Hepatocyte (in vitro differentiated cells): Measurements from ENCODE around the gene DDX4. TPM values are rescaled to one million over a fixed set of nuclear protein-coding genes. Genes with fewer than 3 reads are reported as not detected.
A peak's percentile ranks its signal among the peaks of the same experiment; 100 is the strongest.

Experiments
- DNase-seq: peaks from one replicate; pipeline ENCODE4 v3.0.0-alpha.2; 2016; ENCODE audit warnings: low spot score
- H2AFZ ChIP-seq: fragments of 200-600 bp; sonication (generic); 2 replicates; pipeline ENCODE4 v1.6.0; 2016; ENCODE audit warnings: antibody characterized with exemption, mild to moderate bottlenecking
- H3K27ac ChIP-seq: fragments of 200-600 bp; sonication (generic); 2 replicates; pipeline ENCODE4 v1.5.1; 2016; ENCODE audit warnings: mild to moderate bottlenecking
- H3K27me3 ChIP-seq: fragments of 200-600 bp; sonication (generic); 2 replicates; pipeline ENCODE4 v1.6.1; 2016
- H3K36me3 ChIP-seq: fragments of 200-600 bp; sonication (generic); replicated peaks from 2 replicates; pipeline ENCODE4 v1.5.1; 2016; ENCODE audit warnings: low read depth; ENCODE audit not compliant: insufficient read depth
- H3K4me1 ChIP-seq: fragments of 200-600 bp; sonication (generic); 2 replicates; pipeline ENCODE4 v1.5.1; 2016; ENCODE audit warnings: mild to moderate bottlenecking, moderate library complexity; ENCODE audit not compliant: insufficient read depth
- H3K4me2 ChIP-seq: fragments of 200-600 bp; sonication (generic); 2 replicates; pipeline ENCODE4 v1.6.0; 2016
- H3K4me3 ChIP-seq: fragments of 200-600 bp; sonication (generic); 2 replicates; pipeline ENCODE4 v1.5.1; 2016; ENCODE audit warnings: mild to moderate bottlenecking
- H3K79me2 ChIP-seq: fragments of 200-600 bp; sonication (generic); 2 replicates; pipeline ENCODE4 v1.6.0; 2017; ENCODE audit warnings: mild to moderate bottlenecking
- H3K9me2 ChIP-seq: fragments of 200-600 bp; sonication (generic); replicated peaks from 2 replicates; pipeline ENCODE4 v1.6.0; 2017; ENCODE audit warnings: mild to moderate bottlenecking; ENCODE audit not compliant: insufficient read depth
- H3K9me3 ChIP-seq: fragments of 200-600 bp; sonication (generic); 2 replicates; pipeline ENCODE4 v1.5.1; 2016; ENCODE audit warnings: low read depth, mild to moderate bottlenecking
- H4K20me1 ChIP-seq: fragments of 200-600 bp; sonication (generic); 2 replicates; pipeline ENCODE4 v1.6.0; 2016; ENCODE audit warnings: mild to moderate bottlenecking; ENCODE audit not compliant: insufficient read depth, poor library complexity, severe bottlenecking
- CTCF ChIP-seq: fragments of 200-600 bp; sonication (generic); IDR thresholded peaks from 2 replicates; pipeline ENCODE4 v1.5.1; 2016; ENCODE audit warnings: antibody characterized with exemption, mild to moderate bottlenecking; ENCODE audit not compliant: poor library complexity
- EZH2 ChIP-seq: fragments of 200-600 bp; sonication (generic); IDR thresholded peaks from 2 replicates; pipeline ENCODE4 v1.6.1; 2016; ENCODE audit warnings: antibody characterized with exemption, mild to moderate bottlenecking, borderline replicate concordance
- EZH2phosphoT487 ChIP-seq: fragments of 200-600 bp; sonication (generic); IDR thresholded peaks from one replicate; pipeline ENCODE4 v1.6.1; 2018; ENCODE audit warnings: antibody characterized with exemption, mild to moderate bottlenecking, low read depth, moderate library complexity; ENCODE audit not compliant: unreplicated experiment, severe bottlenecking
- WGBS: methylation state at CpG from one replicate; pipeline ENCODE4 v1.1.6; 2016; ENCODE audit warnings: low lambda C conversion rate; ENCODE audit errors: missing lambda C conversion rate; 5-methylcytosine and 5-hydroxymethylcytosine counted together
- polyA plus RNA-seq: library from polyadenylated mRNA; unstranded; fragments of >200 nt; fragmentation: Nextera tagmentation; extraction: Ambion mirVana; gene quantifications from 2 replicates; pipeline ENCODE4 v1.2.1, GENCODE V29; 2016
- total RNA-seq: library from RNA; depleted of rRNA; stranded (reverse); fragments of >200 nt; gene quantifications from 2 replicates; pipeline ENCODE4 v1.2.3, GENCODE V29; 2014

The DDX4 gene
- total and polyA plus RNA-seq, 2 experiments from 2014 or later = 0.17 TPM; not detected in 1

GRCh38 chr5:55858104-55858503, 120.2 kb downstream of the DDX4 start:
- no peaks in the 10 kb centered on the region for H3K79me2 ChIP-seq
- no peaks in the 10 kb centered on the region for H3K9me3 ChIP-seq
- no peaks in the 10 kb centered on the region for H3K9me2 ChIP-seq
- H3K27me3 ChIP-seq = no peaks in the 10 kb centered on the region
- H4K20me1 ChIP-seq = no peaks in the 10 kb centered on the region
- no peak overlapping the region for H3K27ac ChIP-seq
- DNase-seq = no peak
- 79% methylated on average over 2 of the region's 2 CpGs for WGBS
- H3K4me3 ChIP-seq = no peak overlapping the region
- no peak overlapping the region for H2AFZ ChIP-seq
- no peaks in the 10 kb centered on the region for H3K4me1 ChIP-seq
- no peaks in the 10 kb centered on the region for H3K36me3 ChIP-seq
- H3K4me2 ChIP-seq = no peak overlapping the region
- TF ChIP-seq EZH2phosphoT487 = no peak
- TF ChIP-seq CTCF = no peak
- no peak for TF ChIP-seq EZH2

- 82% methylated on average over 2 of the region's 3 CpGs for WGBS
- TF ChIP-seq EZH2 = no peak
- H3K4me1 ChIP-seq = no peaks in the 10 kb centered on the region
- H2AFZ ChIP-seq = no peak overlapping the region
- H3K27me3 ChIP-seq = no peaks in the 10 kb centered on the region
- no peaks in the 10 kb centered on the region for H3K79me2 ChIP-seq
- no peaks in the 10 kb centered on the region for H3K36me3 ChIP-seq
- no peaks in the 10 kb centered on the region for H3K9me2 ChIP-seq
- no peak for DNase-seq
- H3K4me2 ChIP-seq = no peak overlapping the region
- no peak overlapping the region for H3K27ac ChIP-seq
- H3K9me3 ChIP-seq = no peaks in the 10 kb centered on the region
- H3K4me3 ChIP-seq = no peak overlapping the region
- no peaks in the 10 kb centered on the region for H4K20me1 ChIP-seq
These were observed 122.4 kb downstream of the DDX4 start for GRCh38 chr5:55860288-55860687.

GRCh38 chr5:55860709-55861108, 122.8 kb downstream of the DDX4 start:
- Histone ChIP-seq H3K27ac (no peak overlapping the region), H3K4me2 (no peak overlapping the region), H3K9me2 (no peaks in the 10 kb centered on the region), H3K4me3 (no peak overlapping the region), H3K79me2 (no peaks in the 10 kb centered on the region), H3K27me3 (no peaks in the 10 kb centered on the region), H3K9me3 (no peaks in the 10 kb centered on the region), H3K4me1 (no peaks in the 10 kb centered on the region), H3K36me3 (no peaks in the 10 kb centered on the region), H2AFZ (no peak overlapping the region), H4K20me1 (no peaks in the 10 kb centered on the region)
- TF ChIP-seq EZH2 (no peak), EZH2phosphoT487 (no peak), CTCF (no peak)
- 75% methylated on average over 4 of the region's 4 CpGs for WGBS
- no peak for DNase-seq

GRCh38 chr5:55864606-55865541, 127.0 kb downstream of the DDX4 start:
- Histone ChIP-seq H3K27ac (no peak overlapping the region), H4K20me1 (no peaks in the 10 kb centered on the region), H3K9me3 (no peaks in the 10 kb centered on the region), H3K27me3 (no peaks in the 10 kb centered on the region), H3K4me1 (no peaks in the 10 kb centered on the region), H3K4me2 (no peak overlapping the region), H3K9me2 (no peaks in the 10 kb centered on the region), H3K36me3 (no peaks in the 10 kb centered on the region), H2AFZ (no peak overlapping the region), H3K4me3 (no peak overlapping the region), H3K79me2 (no peaks in the 10 kb centered on the region)
- peak; percentile 15 for DNase-seq
- TF ChIP-seq CTCF (no peak), EZH2phosphoT487 (no peak), EZH2 (no peak)
- WGBS = 88% methylated on average over 9 of the region's 9 CpGs
